Mesenchymal stem cell (in vitro differentiated cells and primary cell): Measurements from ENCODE around the gene RTP5.
A peak's percentile ranks its signal among the peaks of the same experiment; 100 is the strongest.

Experiments used
- DNase-seq: peaks from one replicate; pipeline ENCODE4 v3.0.0-alpha.2; 2013
- H2AFZ ChIP-seq: one replicate; pipeline ENCODE4 v1.6.1; 2013; ENCODE audit warnings: low read depth, mild to moderate bottlenecking, control low read depth, inconsistent platforms, low read length, moderate library complexity
- H2AK5ac ChIP-seq: 2 replicates; pipeline ENCODE4 v1.6.1; 2013; ENCODE audit warnings: low read length, moderate library complexity, mild to moderate bottlenecking, inconsistent platforms; ENCODE audit not compliant: severe bottlenecking
- H2BK120ac ChIP-seq: one replicate; pipeline ENCODE4 v1.6.1; 2013; ENCODE audit warnings: low read depth, mild to moderate bottlenecking, inconsistent platforms, low read length, moderate library complexity
- H2BK12ac ChIP-seq, 2 experiments: one replicate each; pipeline ENCODE4 v1.6.1; 2013; ENCODE audit warnings: inconsistent platforms in 2 of 2, low read length in 2 of 2, mild to moderate bottlenecking in 2 of 2, moderate library complexity in 2 of 2, control low read depth in 1 of 2
- H2BK15ac ChIP-seq: one replicate; pipeline ENCODE4 v1.6.1; 2013; ENCODE audit warnings: mild to moderate bottlenecking, low read depth, inconsistent platforms; ENCODE audit not compliant: poor library complexity, severe bottlenecking
- H2BK5ac ChIP-seq: 2 replicates; pipeline ENCODE4 v1.6.1; 2013; ENCODE audit warnings: low read depth, mild to moderate bottlenecking, low read length, control low read depth, inconsistent platforms; ENCODE audit not compliant: poor library complexity, severe bottlenecking
- H3K14ac ChIP-seq, 2 experiments: one replicate each; pipeline ENCODE4 v1.6.1; 2013; ENCODE audit warnings: inconsistent platforms in 2 of 2, low read length in 2 of 2, control low read depth in 1 of 2, mild to moderate bottlenecking in 1 of 2, moderate library complexity in 1 of 2
- H3K18ac ChIP-seq, 2 experiments: one replicate each; pipeline ENCODE4 v1.6.1; 2013; ENCODE audit warnings: inconsistent platforms in 2 of 2, low read length in 2 of 2, control low read depth in 1 of 2, low read depth in 1 of 2, mild to moderate bottlenecking in 1 of 2
- H3K23ac ChIP-seq, 2 experiments: one replicate each; pipeline ENCODE4 v1.6.1; 2013; ENCODE audit warnings: inconsistent platforms in 2 of 2, low read length in 2 of 2, mild to moderate bottlenecking in 2 of 2, moderate library complexity in 2 of 2, control low read depth in 1 of 2
- H3K27ac ChIP-seq: 2 replicates; pipeline ENCODE4 v1.5.1; 2013; ENCODE audit warnings: mild to moderate bottlenecking, moderate library complexity, low read length, control low read depth, inconsistent platforms; ENCODE audit not compliant: poor library complexity, severe bottlenecking
- H3K27me3 ChIP-seq, 2 experiments: 2 replicates each; pipeline versions ENCODE4 v1.6.1 to v1.7.0; 2013; ENCODE audit warnings: low read length in 2 of 2, mild to moderate bottlenecking in 2 of 2, moderate library complexity in 2 of 2, control low read depth in 1 of 2, inconsistent platforms in 1 of 2; ENCODE audit not compliant: control insufficient read depth in 1 of 2, insufficient read depth in 1 of 2
- H3K36me3 ChIP-seq, 2 experiments: 2 replicates each; pipeline versions ENCODE4 v1.6.1 to v1.7.0; 2013; ENCODE audit warnings: low read length in 2 of 2, control low read depth in 1 of 2, inconsistent platforms in 1 of 2, low read depth in 1 of 2, mild to moderate bottlenecking in 1 of 2; ENCODE audit not compliant: insufficient read depth in 2 of 2, control insufficient read depth in 1 of 2
- H3K4ac ChIP-seq, 2 experiments: one replicate each; pipeline ENCODE4 v1.6.1; 2013; ENCODE audit warnings: inconsistent platforms in 2 of 2, low read length in 2 of 2, mild to moderate bottlenecking in 2 of 2, moderate library complexity in 2 of 2, control low read depth in 1 of 2, low read depth in 1 of 2
- H3K4me1 ChIP-seq: 2 replicates; pipeline ENCODE4 v1.6.1; 2013; ENCODE audit warnings: low read depth, low read length, control low read depth; ENCODE audit not compliant: control insufficient read depth, insufficient read depth
- H3K4me2 ChIP-seq: 2 replicates; pipeline ENCODE4 v1.6.1; 2013; ENCODE audit warnings: low read length, mild to moderate bottlenecking, inconsistent platforms; ENCODE audit not compliant: poor library complexity, severe bottlenecking
- H3K4me3 ChIP-seq, 2 experiments: 2 replicates each; pipeline versions ENCODE4 v1.5.1 to v1.7.0; 2013; ENCODE audit warnings: low read length in 2 of 2, mild to moderate bottlenecking in 2 of 2, control low read depth in 1 of 2, low read depth in 1 of 2; ENCODE audit not compliant: insufficient read depth in 1 of 2
- H3K79me1 ChIP-seq: replicated peaks from 2 replicates; pipeline ENCODE4 v1.6.1; 2013; ENCODE audit warnings: mild to moderate bottlenecking, control low read depth, low read length, inconsistent platforms; ENCODE audit not compliant: poor library complexity, severe bottlenecking
- H3K9ac ChIP-seq: 2 replicates; pipeline ENCODE4 v1.7.0; 2013; ENCODE audit warnings: mild to moderate bottlenecking, low read length, moderate library complexity
- H3K9me3 ChIP-seq: 2 replicates; pipeline ENCODE4 v1.7.0; 2013; ENCODE audit warnings: mild to moderate bottlenecking, low read length; ENCODE audit not compliant: control insufficient read depth
- H4K8ac ChIP-seq: one replicate; pipeline ENCODE4 v1.6.1; 2013; ENCODE audit warnings: inconsistent platforms, mild to moderate bottlenecking, low read length, moderate library complexity
- H4K91ac ChIP-seq: one replicate; pipeline ENCODE4 v1.6.1; 2013; ENCODE audit warnings: mild to moderate bottlenecking, low read length, inconsistent platforms
- WGBS: methylation state at CpG from one replicate; pipeline ENCODE4 v1.1.7; 2013; ENCODE audit warnings: mixed read lengths; 5-methylcytosine and 5-hydroxymethylcytosine counted together

The RTP5 gene

DNA sequence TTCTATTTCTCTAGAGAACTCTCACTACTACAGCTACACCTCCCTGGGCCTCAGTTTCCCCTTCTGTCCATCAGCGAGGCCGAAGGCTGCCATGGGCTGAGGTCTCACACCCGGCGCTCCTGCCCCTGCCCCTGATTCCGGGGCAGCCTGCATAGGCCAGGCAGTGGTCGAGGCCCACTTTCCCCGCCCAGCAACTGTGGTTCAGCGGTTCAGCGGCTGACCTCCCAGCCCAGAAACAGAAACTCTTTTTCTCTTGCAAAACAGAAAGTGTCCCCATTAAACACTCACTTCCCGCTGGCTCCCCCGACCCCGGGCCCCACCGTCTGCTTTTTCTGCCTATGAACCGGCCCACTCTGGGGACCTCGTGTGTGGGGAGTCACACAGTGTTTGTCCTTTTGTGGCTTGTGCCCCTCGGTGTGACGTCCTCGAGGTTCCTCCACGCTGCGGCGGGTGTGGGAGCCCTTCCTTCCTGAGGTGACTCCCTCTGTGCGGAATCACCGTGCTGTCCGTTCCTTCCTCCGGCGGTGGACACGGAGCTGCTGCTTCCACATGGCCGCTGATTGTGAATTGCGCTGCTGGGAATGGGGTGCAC lies 26.8 kb upstream of the RTP5 start:
- no peak overlapping the region for H2BK5ac ChIP-seq
- no peak overlapping the region for H3K23ac ChIP-seq
- no peak overlapping the region for H2AK5ac ChIP-seq
- H3K79me1 ChIP-seq, result no peaks in the 10 kb centered on the region
- peaks cover 20 to 41% of the 10 kb centered on the region in 2 experiments for H3K27me3 ChIP-seq
- H2BK12ac ChIP-seq, result peak overlapping the region in 1 of 2 experiments; percentile 10
- no peak overlapping the region for H3K18ac ChIP-seq
- no peak overlapping the region for H2AFZ ChIP-seq
- H2BK15ac ChIP-seq, result no peak overlapping the region
- no peak overlapping the region for H3K9ac ChIP-seq
- peak overlapping the region; percentile 18 for H4K91ac ChIP-seq
- H2BK120ac ChIP-seq, result no peak overlapping the region
- no peak overlapping the region for H4K8ac ChIP-seq
- no peak overlapping the region for H3K4me3 ChIP-seq
- no peaks in the 10 kb centered on the region for H3K9me3 ChIP-seq
- no peak overlapping the region for H3K4me2 ChIP-seq
- no peaks in the 10 kb centered on the region for H3K36me3 ChIP-seq
- 81% methylated on average over 21 of the region's 29 CpGs for WGBS
- DNase-seq, result peak; percentile 26
- H3K27ac ChIP-seq, result no peak overlapping the region
- H3K4me1 ChIP-seq, result peaks cover 12% of the 10 kb centered on the region
- H3K4ac ChIP-seq, result peak overlapping the region in 1 of 2 experiments; percentile 60
- H3K14ac ChIP-seq, result no peak overlapping the region

DNA sequence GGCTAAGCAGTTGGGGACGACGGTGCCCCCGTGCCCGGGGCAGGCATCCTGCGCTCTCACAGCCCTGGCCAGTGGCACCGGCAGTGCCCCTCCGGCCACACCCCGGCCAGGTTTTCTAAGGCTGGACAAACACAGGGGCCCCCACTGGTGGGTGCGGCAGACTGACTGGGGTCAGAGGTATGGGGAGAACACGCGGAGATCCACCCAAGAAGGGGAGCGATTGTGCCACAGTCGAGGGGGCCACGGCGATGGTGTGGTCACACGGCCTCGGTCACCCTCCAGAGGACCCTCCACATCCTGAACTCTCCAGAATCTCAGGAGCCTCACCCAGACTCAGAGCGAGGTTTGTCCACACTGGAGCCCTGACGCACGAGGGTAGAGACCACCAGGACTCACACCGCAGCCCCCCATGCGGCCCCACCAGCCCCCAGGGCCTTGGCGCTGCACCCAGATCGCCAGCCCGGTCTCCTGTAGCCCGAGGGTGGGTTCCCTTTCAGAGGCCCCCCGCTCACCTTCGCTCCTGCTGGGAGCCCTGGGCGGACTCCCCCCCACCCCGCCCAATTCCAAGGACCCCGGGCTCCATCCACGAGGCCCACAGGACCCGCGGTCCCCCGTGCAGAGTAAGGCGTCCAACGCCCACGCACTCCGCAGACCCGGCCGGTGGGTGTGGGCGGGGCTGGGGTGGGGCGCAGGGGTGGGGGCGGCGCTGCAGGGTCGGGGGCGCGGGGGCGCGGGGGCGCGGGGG lies 26.0 kb upstream of the RTP5 start:
- DNase-seq, result no peak
- H3K4me2 ChIP-seq, result no peak overlapping the region
- H3K27me3 ChIP-seq, result peaks cover 16 to 34% of the 10 kb centered on the region in 2 experiments
- no peak overlapping the region for H2BK5ac ChIP-seq
- no peak overlapping the region for H3K4ac ChIP-seq
- H2BK120ac ChIP-seq, result peak overlapping the region; percentile 61
- no peaks in the 10 kb centered on the region for H3K79me1 ChIP-seq
- peak overlapping the region in 1 of 2 experiments; percentile 24 for H2BK12ac ChIP-seq
- H2AFZ ChIP-seq, result no peak overlapping the region
- H3K4me3 ChIP-seq, result no peak overlapping the region
- H3K9me3 ChIP-seq, result no peaks in the 10 kb centered on the region
- H3K14ac ChIP-seq, result no peak overlapping the region
- 89% methylated on average over 23 of the region's 52 CpGs for WGBS
- no peak overlapping the region for H3K23ac ChIP-seq
- H3K36me3 ChIP-seq, result no peaks in the 10 kb centered on the region
- peak overlapping the region; percentile 48 for H2BK15ac ChIP-seq
- no peak overlapping the region for H4K8ac ChIP-seq
- peak overlapping the region; percentile 15 for H4K91ac ChIP-seq
- no peak overlapping the region for H2AK5ac ChIP-seq
- no peak overlapping the region for H3K27ac ChIP-seq
- no peak overlapping the region for H3K9ac ChIP-seq
- peaks cover 12% of the 10 kb centered on the region for H3K4me1 ChIP-seq
- no peak overlapping the region for H3K18ac ChIP-seq

GRCh38 chr2:241844066-241844728 lies 25.3 kb upstream of the RTP5 start:
- 14% methylated on average over 42 of the region's 65 CpGs for WGBS
- peak overlapping the region; percentile 54 to 63 for H3K4me3 ChIP-seq

More at GRCh38 chr2:241844066-241844728, 25.3 kb upstream of the RTP5 start:
- Histone ChIP-seq H4K8ac (no peak overlapping the region), H3K36me3 (no peaks in the 10 kb centered on the region), H4K91ac (peak overlapping the region; percentile 83), H3K4ac (peak overlapping the region in 1 of 2 experiments; percentile 37), H2AK5ac (no peak overlapping the region), H2BK5ac (no peak overlapping the region), H2AFZ (peak overlapping the region; percentile 69), H3K9ac (peak overlapping the region; percentile 75), H3K27me3 (peaks cover 17 to 33% of the 10 kb centered on the region in 2 experiments), H3K4me2 (peak overlapping the region; percentile 94), H3K9me3 (no peaks in the 10 kb centered on the region), H2BK120ac (peak overlapping the region; percentile 61), H2BK12ac (peak overlapping the region in 1 of 2 experiments; percentile 25), H3K23ac (no peak overlapping the region), H3K27ac (no peak overlapping the region), H3K79me1 (no peaks in the 10 kb centered on the region), H2BK15ac (peak overlapping the region; percentile 48), H3K4me1 (peaks cover 12% of the 10 kb centered on the region), H3K14ac (peak overlapping the region in 1 of 2 experiments; percentile 71), H3K18ac (peak overlapping the region; percentile 70 to 75)
- peak; percentile 75 for DNase-seq
